GM23248 (cell line): ENCODE results near the gene RUFY3.
"Not testable (repeated sequence)": the region's sequence is repeated elsewhere in the genome, so short reads cannot be mapped to it uniquely, and the experiment has no call there.

Experiments used
- EZH2 ChIP-seq: fragments of 200-600 bp; sonication (generic); IDR thresholded peaks from 2 replicates; pipeline ENCODE4 v1.6.1; 2018; ENCODE audit warnings: antibody characterized with exemption, mild to moderate bottlenecking; ENCODE audit not compliant: insufficient read depth, poor library complexity, severe bottlenecking
- EZH2phosphoT487 ChIP-seq: fragments of 200-600 bp; sonication (generic); IDR thresholded peaks from 2 replicates; pipeline ENCODE4 v1.6.1; 2018; ENCODE audit warnings: antibody characterized with exemption, moderate library complexity, mild to moderate bottlenecking, low read depth; ENCODE audit not compliant: insufficient read depth

- not testable (repeated sequence) for TF ChIP-seq EZH2phosphoT487, EZH2
These were observed 14.2 kb downstream of the RUFY3 start for GRCh38 chr4:70735915-70736314.
